ENCODE data around the gene TLK2. TPM values are rescaled to one million over a fixed set of nuclear protein-coding genes. Genes with fewer than 3 reads are reported as not detected.
"Not testable (repeated sequence)": the region's sequence is repeated elsewhere in the genome, so short reads cannot be mapped to it uniquely, and the experiment has no call there.

The TLK2 gene
- total RNA-seq, 2 experiments from 2014 or later: 29.4 to 32.4 TPM

GRCh38 chr17:62565817-62566216 lies 87.2 kb downstream of the TLK2 start:
- Mint-ChIP-seq H3K36me3 (peaks cover 46% of the 10 kb centered on the region), H3K27ac (no peak overlapping the region), H3K4me1 (peaks cover 13% of the 10 kb centered on the region), H3K4me3 (no peak overlapping the region), H3K9me3 (no peaks in the 10 kb centered on the region), H3K27me3 (no peaks in the 10 kb centered on the region)
- no peak for DNase-seq

GRCh38 chr17:62566996-62567578 lies 88.5 kb downstream of the TLK2 start:
- no peak for DNase-seq
- Mint-ChIP-seq H3K9me3 (no peaks in the 10 kb centered on the region), H3K36me3 (peaks cover 40% of the 10 kb centered on the region), H3K27ac (no peak overlapping the region), H3K4me1 (peaks cover 13% of the 10 kb centered on the region), H3K4me3 (no peak overlapping the region), H3K27me3 (no peaks in the 10 kb centered on the region)

- no peak overlapping the region for H3K27ac Mint-ChIP-seq
- H3K27me3 Mint-ChIP-seq: no peaks in the 10 kb centered on the region
- DNase-seq: no peak
- H3K9me3 Mint-ChIP-seq: no peaks in the 10 kb centered on the region
- H3K4me1 Mint-ChIP-seq: peaks cover 7% of the 10 kb centered on the region
- H3K36me3 Mint-ChIP-seq: peaks cover 20% of the 10 kb centered on the region
- no peak overlapping the region for H3K4me3 Mint-ChIP-seq
These were observed 93.9 kb downstream of the TLK2 start for GRCh38 chr17:62572488-62572887.

- no peaks in the 10 kb centered on the region for H3K9me3 Mint-ChIP-seq
- H3K36me3 Mint-ChIP-seq: peaks cover 20% of the 10 kb centered on the region
- H3K27me3 Mint-ChIP-seq: no peaks in the 10 kb centered on the region
- H3K4me1 Mint-ChIP-seq: peaks cover 7% of the 10 kb centered on the region
- peak overlapping the region; percentile 37 for H3K27ac Mint-ChIP-seq
- DNase-seq: no peak
- no peak overlapping the region for H3K4me3 Mint-ChIP-seq
These were observed 94.3 kb downstream of the TLK2 start for GRCh38 chr17:62572888-62573401.

- peaks cover 11% of the 10 kb centered on the region for H3K4me1 Mint-ChIP-seq
- H3K27ac Mint-ChIP-seq: peak overlapping the region; percentile 31
- H3K4me3 Mint-ChIP-seq: no peak overlapping the region
- DNase-seq: no peak
- no peaks in the 10 kb centered on the region for H3K9me3 Mint-ChIP-seq
- peaks cover 23% of the 10 kb centered on the region for H3K36me3 Mint-ChIP-seq
- no peaks in the 10 kb centered on the region for H3K27me3 Mint-ChIP-seq
These were observed 95.0 kb downstream of the TLK2 start for GRCh38 chr17:62573480-62574117.

- peaks cover 20% of the 10 kb centered on the region for H3K4me1 Mint-ChIP-seq
- no peak overlapping the region for H3K27ac Mint-ChIP-seq
- no peaks in the 10 kb centered on the region for H3K9me3 Mint-ChIP-seq
- DNase-seq: no peak
- peaks cover 18% of the 10 kb centered on the region for H3K36me3 Mint-ChIP-seq
- H3K4me3 Mint-ChIP-seq: no peak overlapping the region
- H3K27me3 Mint-ChIP-seq: no peaks in the 10 kb centered on the region
These were observed 97.8 kb downstream of the TLK2 start for GRCh38 chr17:62576382-62576781.

- Mint-ChIP-seq H3K27ac (no peak overlapping the region), H3K27me3 (no peaks in the 10 kb centered on the region), H3K36me3 (peaks cover 21% of the 10 kb centered on the region), H3K4me3 (no peak overlapping the region), H3K4me1 (peaks cover 24% of the 10 kb centered on the region), H3K9me3 (no peaks in the 10 kb centered on the region)
- DNase-seq: no peak
These were observed 100.3 kb downstream of the TLK2 start for GRCh38 chr17:62578757-62579487.

- Mint-ChIP-seq H3K9me3 (no peaks in the 10 kb centered on the region), H3K27ac (no peak overlapping the region), H3K4me1 (peaks cover 24% of the 10 kb centered on the region), H3K36me3 (peaks cover 20% of the 10 kb centered on the region), H3K27me3 (no peaks in the 10 kb centered on the region), H3K4me3 (no peak overlapping the region)
- DNase-seq: no peak
These were observed 102.3 kb downstream of the TLK2 start for GRCh38 chr17:62580947-62581346.

GRCh38 chr17:62581764-62582163 lies 103.1 kb downstream of the TLK2 start:
- DNase-seq: no peak
- no peak overlapping the region for H3K27ac Mint-ChIP-seq
- H3K9me3 Mint-ChIP-seq: no peaks in the 10 kb centered on the region
- no peak overlapping the region for H3K4me3 Mint-ChIP-seq
- H3K4me1 Mint-ChIP-seq: peaks cover 24% of the 10 kb centered on the region
- peaks cover 17% of the 10 kb centered on the region for H3K36me3 Mint-ChIP-seq
- no peaks in the 10 kb centered on the region for H3K27me3 Mint-ChIP-seq

GRCh38 chr17:62587554-62587953 lies 108.9 kb downstream of the TLK2 start:
- Mint-ChIP-seq H3K4me3 (no peak overlapping the region), H3K9me3 (no peaks in the 10 kb centered on the region), H3K36me3 (peaks cover 16% of the 10 kb centered on the region), H3K27ac (no peak overlapping the region), H3K27me3 (no peaks in the 10 kb centered on the region), H3K4me1 (peaks cover 4% of the 10 kb centered on the region)
- DNase-seq: no peak

GRCh38 chr17:62588109-62588508 lies 109.5 kb downstream of the TLK2 start:
- Mint-ChIP-seq H3K27ac (no peak overlapping the region), H3K27me3 (no peaks in the 10 kb centered on the region), H3K9me3 (no peaks in the 10 kb centered on the region), H3K4me3 (no peak overlapping the region), H3K4me1 (no peaks in the 10 kb centered on the region), H3K36me3 (peaks cover 11% of the 10 kb centered on the region)
- no peak for DNase-seq

- Mint-ChIP-seq H3K27me3 (no peaks in the 10 kb centered on the region), H3K36me3 (peaks cover 19% of the 10 kb centered on the region), H3K27ac (no peak overlapping the region), H3K4me3 (no peak overlapping the region), H3K4me1 (no peaks in the 10 kb centered on the region), H3K9me3 (no peaks in the 10 kb centered on the region)
- DNase-seq: no peak
These were observed 112.7 kb downstream of the TLK2 start for GRCh38 chr17:62591333-62591732.

GRCh38 chr17:62591822-62592221 lies 113.2 kb downstream of the TLK2 start:
- H3K27me3 Mint-ChIP-seq, DNase-seq, H3K4me1 Mint-ChIP-seq, H3K4me3 Mint-ChIP-seq, H3K9me3 Mint-ChIP-seq, H3K27ac Mint-ChIP-seq: not testable (repeated sequence)
- H3K36me3 Mint-ChIP-seq: peaks cover 24% of the 10 kb centered on the region

- Mint-ChIP-seq H3K36me3 (peaks cover 31% of the 10 kb centered on the region), H3K4me1 (no peaks in the 10 kb centered on the region), H3K27ac (no peak overlapping the region)
These were observed 113.9 kb downstream of the TLK2 start for GRCh38 chr17:62592341-62593099.

GRCh38 chr17:62595484-62595883 lies 116.9 kb downstream of the TLK2 start:
- no peak for DNase-seq
- Mint-ChIP-seq H3K27ac (no peak overlapping the region), H3K4me3 (no peak overlapping the region), H3K4me1 (no peaks in the 10 kb centered on the region), H3K9me3 (no peaks in the 10 kb centered on the region), H3K36me3 (peaks cover 33% of the 10 kb centered on the region), H3K27me3 (no peaks in the 10 kb centered on the region)

More at GRCh38 chr17:62592341-62593099, 113.9 kb downstream of the TLK2 start:
- H3K27me3 Mint-ChIP-seq: no peaks in the 10 kb centered on the region
- no peak overlapping the region for H3K4me3 Mint-ChIP-seq
- no peak for DNase-seq
- H3K9me3 Mint-ChIP-seq: no peaks in the 10 kb centered on the region
